ENCODE results near the gene UBE2QL1. TPM values are rescaled to one million over a fixed set of nuclear protein-coding genes. Genes with fewer than 3 reads are reported as not detected.

Gene UBE2QL1
- total RNA-seq, 1 donor from 2014 or later = not detected

GRCh38 chr5:6468104-6468503 is 19.4 kb downstream of the UBE2QL1 start:
- H3K4me1 ChIP-seq = no peaks in the 10 kb centered on the region
- H3K36me3 ChIP-seq = no peaks in the 10 kb centered on the region
- TF ChIP-seq CTCF (IDR thresholded peaks at IDR 0.05) = no peak
- peaks cover 16% of the 10 kb centered on the region for H3K27me3 ChIP-seq (ENCODE audit: low read depth)
- no peak for ATAC-seq
- no peak overlapping the region for H3K4me3 ChIP-seq
- DNase-seq = no peak
- H3K9me3 ChIP-seq = no peaks in the 10 kb centered on the region
- no peak overlapping the region for H3K27ac ChIP-seq
- intact Hi-C loops (cut with DNase I) = no loop called here

- H3K36me3 ChIP-seq = no peaks in the 10 kb centered on the region
- ATAC-seq = no peak
- H3K4me3 ChIP-seq = no peak overlapping the region
- no peaks in the 10 kb centered on the region for H3K9me3 ChIP-seq
- H3K27me3 ChIP-seq (ENCODE audit: low read depth) = peaks cover 16% of the 10 kb centered on the region
- TF ChIP-seq CTCF (IDR thresholded peaks at IDR 0.05) = no peak
- H3K4me1 ChIP-seq = no peaks in the 10 kb centered on the region
- DNase-seq = no peak
- intact Hi-C loops (cut with DNase I) = no loop called here
- no peak overlapping the region for H3K27ac ChIP-seq
Observed at GRCh38 chr5:6468870-6469269, 20.2 kb downstream of the UBE2QL1 start.

GRCh38 chr5:6469836-6470235 is 21.2 kb downstream of the UBE2QL1 start:
- TF ChIP-seq CTCF (IDR thresholded peaks at IDR 0.05) = no peak
- DNase-seq = no peak
- Histone ChIP-seq H3K36me3 (no peaks in the 10 kb centered on the region), H3K9me3 (no peaks in the 10 kb centered on the region), H3K4me1 (no peaks in the 10 kb centered on the region), H3K4me3 (no peak overlapping the region), H3K27ac (no peak overlapping the region), H3K27me3 (ENCODE audit: low read depth) (peaks cover 16% of the 10 kb centered on the region)
- no peak for ATAC-seq
- intact Hi-C loops (cut with DNase I) = no loop called here

- H3K27me3 ChIP-seq (ENCODE audit: low read depth) = peaks cover 16% of the 10 kb centered on the region
- DNase-seq (no peak), ATAC-seq (no peak)
- H3K27ac ChIP-seq = no peak overlapping the region
- no peak overlapping the region for H3K4me3 ChIP-seq
- H3K9me3 ChIP-seq = no peaks in the 10 kb centered on the region
- intact Hi-C loops (cut with DNase I) = no loop called here
- no peaks in the 10 kb centered on the region for H3K36me3 ChIP-seq
- H3K4me1 ChIP-seq = no peaks in the 10 kb centered on the region
- no peak for TF ChIP-seq CTCF (IDR thresholded peaks at IDR 0.05)
Observed at GRCh38 chr5:6470672-6471071, 22.0 kb downstream of the UBE2QL1 start.

GRCh38 chr5:6471252-6471651 is 22.6 kb downstream of the UBE2QL1 start:
- H3K9me3 ChIP-seq = no peaks in the 10 kb centered on the region
- H3K4me1 ChIP-seq = no peaks in the 10 kb centered on the region
- H3K4me3 ChIP-seq = no peak overlapping the region
- no peaks in the 10 kb centered on the region for H3K36me3 ChIP-seq
- H3K27ac ChIP-seq = no peak overlapping the region
- no peak for DNase-seq
- peaks cover 16% of the 10 kb centered on the region for H3K27me3 ChIP-seq (ENCODE audit: low read depth)
- intact Hi-C loops (cut with DNase I) = no loop called here
- no peak for ATAC-seq
- no peak for TF ChIP-seq CTCF (IDR thresholded peaks at IDR 0.05)

GRCh38 chr5:6472792-6473191 is 24.1 kb downstream of the UBE2QL1 start:
- peaks cover 12% of the 10 kb centered on the region for H3K27me3 ChIP-seq (ENCODE audit: low read depth)
- no peaks in the 10 kb centered on the region for H3K9me3 ChIP-seq
- ATAC-seq (no peak), DNase-seq (no peak)
- H3K4me3 ChIP-seq = no peak overlapping the region
- TF ChIP-seq CTCF (IDR thresholded peaks at IDR 0.05) = no peak
- H3K36me3 ChIP-seq = no peaks in the 10 kb centered on the region
- no peaks in the 10 kb centered on the region for H3K4me1 ChIP-seq
- intact Hi-C loops (cut with DNase I) = no loop called here
- no peak overlapping the region for H3K27ac ChIP-seq
